Measurements from ENCODE around the gene GOPC.

GOPC gene

DNA sequence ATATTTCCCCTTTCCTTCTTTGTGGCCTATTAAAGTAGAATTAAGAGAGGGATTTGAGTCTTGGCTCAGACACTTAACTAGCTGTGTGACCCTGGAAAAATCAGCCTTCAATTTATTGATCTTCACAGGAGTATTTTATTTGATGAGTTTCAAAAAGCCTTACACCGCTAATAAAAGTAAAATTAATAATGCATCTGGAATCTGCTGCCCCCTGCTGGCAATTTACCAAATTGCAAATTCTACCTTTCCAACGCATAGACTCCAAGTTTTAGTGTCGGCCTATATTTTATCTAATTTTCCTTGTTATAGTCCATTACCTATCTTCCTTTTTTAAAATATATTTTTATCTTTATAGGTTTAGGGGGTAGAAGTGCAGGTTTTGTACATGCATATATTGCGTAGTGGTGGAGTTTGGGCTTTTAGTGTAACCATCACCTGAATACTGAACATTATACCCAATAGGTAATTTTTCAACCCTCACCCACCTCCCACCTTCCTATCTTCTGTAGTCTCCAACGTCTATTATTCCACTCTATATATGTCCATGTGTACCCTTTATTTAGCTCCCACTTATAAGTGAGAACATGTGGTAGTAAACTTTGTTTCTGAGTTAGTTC, 46.3 kb downstream of the GOPC start:
- H2AFZ ChIP-seq (ENCODE audit: low read depth): no peak overlapping the region
- no peak overlapping the region for H3K27ac ChIP-seq
- TF ChIP-seq, protein P1, sequence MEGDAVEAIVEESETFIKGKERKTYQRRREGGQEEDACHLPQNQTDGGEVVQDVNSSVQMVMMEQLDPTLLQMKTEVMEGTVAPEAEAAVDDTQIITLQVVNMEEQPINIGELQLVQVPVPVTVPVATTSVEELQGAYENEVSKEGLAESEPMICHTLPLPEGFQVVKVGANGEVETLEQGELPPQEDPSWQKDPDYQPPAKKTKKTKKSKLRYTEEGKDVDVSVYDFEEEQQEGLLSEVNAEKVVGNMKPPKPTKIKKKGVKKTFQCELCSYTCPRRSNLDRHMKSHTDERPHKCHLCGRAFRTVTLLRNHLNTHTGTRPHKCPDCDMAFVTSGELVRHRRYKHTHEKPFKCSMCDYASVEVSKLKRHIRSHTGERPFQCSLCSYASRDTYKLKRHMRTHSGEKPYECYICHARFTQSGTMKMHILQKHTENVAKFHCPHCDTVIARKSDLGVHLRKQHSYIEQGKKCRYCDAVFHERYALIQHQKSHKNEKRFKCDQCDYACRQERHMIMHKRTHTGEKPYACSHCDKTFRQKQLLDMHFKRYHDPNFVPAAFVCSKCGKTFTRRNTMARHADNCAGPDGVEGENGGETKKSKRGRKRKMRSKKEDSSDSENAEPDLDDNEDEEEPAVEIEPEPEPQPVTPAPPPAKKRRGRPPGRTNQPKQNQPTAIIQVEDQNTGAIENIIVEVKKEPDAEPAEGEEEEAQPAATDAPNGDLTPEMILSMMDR (conservative IDR thresholded peaks at IDR 0.05; ENCODE audit: low read depth, low read length): peak; percentile 74
- no peaks in the 10 kb centered on the region for H3K36me3 ChIP-seq (ENCODE audit: insufficient read depth)
- H3K4me2 ChIP-seq: no peak overlapping the region
- H3K4me1 ChIP-seq (ENCODE audit: low read depth, poor library complexity, severe bottlenecking): peaks cover 15% of the 10 kb centered on the region
- no peaks in the 10 kb centered on the region for H3K27me3 ChIP-seq (ENCODE audit: insufficient read depth, low read depth)
- no peak overlapping the region for H3K9ac ChIP-seq
- no peak overlapping the region for H3K4me3 ChIP-seq (IDR thresholded peaks at IDR 0.05; ENCODE audit: insufficient read depth, low read depth, low read length)
- no peaks in the 10 kb centered on the region for H3K79me2 ChIP-seq (ENCODE audit: insufficient read depth, low read depth)
- no peaks in the 10 kb centered on the region for H4K20me1 ChIP-seq (ENCODE audit: insufficient read depth)

DNA sequence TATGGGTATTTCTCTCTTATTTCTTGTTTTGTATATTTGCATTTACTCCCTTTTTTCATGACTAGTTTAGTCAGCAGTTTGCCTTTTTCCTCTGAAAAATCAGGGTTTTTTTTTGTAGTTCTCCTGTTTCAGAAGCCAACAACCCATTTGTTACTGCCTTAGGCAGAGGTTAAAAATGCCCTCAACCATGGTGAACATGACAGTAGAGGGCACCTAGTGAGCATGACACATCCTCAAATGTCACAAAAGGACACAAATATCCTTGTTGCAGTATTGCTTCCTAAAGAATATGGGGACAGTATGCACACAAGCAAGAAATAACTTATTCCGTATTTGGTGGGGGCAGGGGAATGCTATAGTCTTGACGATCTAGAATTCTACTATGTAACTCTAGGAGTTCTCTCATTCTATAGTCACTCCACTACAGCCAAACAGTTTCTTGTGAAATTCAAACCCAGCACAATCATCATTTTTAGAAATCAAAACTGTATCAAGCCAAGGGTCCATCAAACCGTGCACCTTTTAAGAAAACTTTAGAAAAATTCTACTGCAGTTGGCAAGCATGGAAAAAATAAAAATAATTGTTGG, 47.0 kb downstream of the GOPC start:
- Histone ChIP-seq H3K79me2 (ENCODE audit: insufficient read depth, low read depth) (no peaks in the 10 kb centered on the region), H2AFZ (ENCODE audit: low read depth) (no peak overlapping the region), H3K4me3 (IDR thresholded peaks at IDR 0.05; ENCODE audit: insufficient read depth, low read depth, low read length) (no peak overlapping the region), H3K4me2 (no peak overlapping the region), H3K4me1 (ENCODE audit: low read depth, poor library complexity, severe bottlenecking) (peaks cover 15% of the 10 kb centered on the region), H3K36me3 (ENCODE audit: insufficient read depth) (no peaks in the 10 kb centered on the region), H3K27ac (no peak overlapping the region), H3K9ac (no peak overlapping the region), H4K20me1 (ENCODE audit: insufficient read depth) (no peaks in the 10 kb centered on the region), H3K27me3 (ENCODE audit: insufficient read depth, low read depth) (no peaks in the 10 kb centered on the region)
- TF ChIP-seq, protein P1 (conservative IDR thresholded peaks at IDR 0.05; ENCODE audit: low read depth, low read length): no peak

DNA sequence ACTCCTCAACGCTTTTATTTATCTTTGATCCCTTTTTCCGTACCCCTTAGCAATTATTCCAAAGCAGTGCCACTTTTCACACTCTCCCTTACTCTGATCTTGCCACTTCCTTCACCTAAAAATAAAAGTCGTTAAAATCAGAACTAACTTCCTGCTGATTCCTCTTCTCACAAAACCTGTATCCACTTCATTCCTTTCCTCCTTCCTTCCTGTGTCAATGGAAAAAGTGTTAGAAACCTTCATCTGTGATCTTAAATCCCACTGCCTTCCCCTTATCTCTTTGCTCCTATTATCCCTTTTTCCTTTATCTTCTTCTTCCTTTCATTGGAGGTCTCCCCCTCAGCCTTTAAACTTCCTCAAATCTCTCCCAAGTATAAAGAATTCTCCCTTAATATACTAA, 49.2 kb downstream of the GOPC start:
- no peak overlapping the region for H3K27ac ChIP-seq
- no peak overlapping the region for H3K9ac ChIP-seq
- H3K36me3 ChIP-seq (ENCODE audit: insufficient read depth): no peaks in the 10 kb centered on the region
- TF ChIP-seq, protein P1 (conservative IDR thresholded peaks at IDR 0.05; ENCODE audit: low read depth, low read length): no peak
- H3K4me1 ChIP-seq (ENCODE audit: low read depth, poor library complexity, severe bottlenecking): peaks cover 26% of the 10 kb centered on the region
- H3K79me2 ChIP-seq (ENCODE audit: insufficient read depth, low read depth): no peaks in the 10 kb centered on the region
- H3K4me3 ChIP-seq (IDR thresholded peaks at IDR 0.05; ENCODE audit: insufficient read depth, low read depth, low read length): no peak overlapping the region
- peaks cover 9% of the 10 kb centered on the region; the same call in 1 of the 2 replicates for H3K27me3 ChIP-seq (ENCODE audit: insufficient read depth, low read depth)
- no peaks in the 10 kb centered on the region for H4K20me1 ChIP-seq (ENCODE audit: insufficient read depth)
- no peak overlapping the region for H2AFZ ChIP-seq (ENCODE audit: low read depth)
- H3K4me2 ChIP-seq: no peak overlapping the region

DNA sequence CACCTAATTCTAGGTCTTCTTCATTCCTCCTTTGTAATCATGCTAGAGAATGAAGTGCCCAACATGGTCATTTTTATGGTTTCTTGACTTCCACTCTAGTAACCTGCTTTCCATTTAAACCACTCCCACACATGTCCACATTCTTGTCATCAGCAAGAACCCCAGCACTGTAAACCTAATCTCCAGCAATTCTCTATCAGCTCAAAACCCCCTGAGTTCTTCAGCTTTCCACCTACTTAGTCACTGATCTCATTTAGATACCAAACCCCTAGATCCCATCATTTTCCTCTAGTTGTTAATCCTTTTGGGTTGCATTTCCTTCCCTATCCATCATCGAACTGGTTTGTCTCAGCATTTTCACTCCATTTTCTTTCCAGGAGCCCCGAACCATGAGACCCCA, 49.7 kb downstream of the GOPC start:
- H3K79me2 ChIP-seq (ENCODE audit: insufficient read depth, low read depth): no peaks in the 10 kb centered on the region
- peaks cover 27% of the 10 kb centered on the region for H3K4me1 ChIP-seq (ENCODE audit: low read depth, poor library complexity, severe bottlenecking)
- no peak overlapping the region for H3K27ac ChIP-seq
- H3K36me3 ChIP-seq (ENCODE audit: insufficient read depth): no peaks in the 10 kb centered on the region
- no peak overlapping the region for H2AFZ ChIP-seq (ENCODE audit: low read depth)
- H3K27me3 ChIP-seq (ENCODE audit: insufficient read depth, low read depth): peaks cover 11% of the 10 kb centered on the region; the same call in 1 of the 2 replicates
- TF ChIP-seq, protein P1 (conservative IDR thresholded peaks at IDR 0.05; ENCODE audit: low read depth, low read length): no peak
- no peak overlapping the region for H3K4me3 ChIP-seq (IDR thresholded peaks at IDR 0.05; ENCODE audit: insufficient read depth, low read depth, low read length)
- H3K9ac ChIP-seq: no peak overlapping the region
- H3K4me2 ChIP-seq: no peak overlapping the region
- H4K20me1 ChIP-seq (ENCODE audit: insufficient read depth): no peaks in the 10 kb centered on the region
